ENCODE measurements around the gene SNX22. TPM values are rescaled to one million over a fixed set of nuclear protein-coding genes. Genes with fewer than 3 reads are reported as not detected.
A peak's percentile ranks its signal among the peaks of the same experiment; 100 is the strongest.

The SNX22 gene
- total and polyA plus RNA-seq, 9 of the 15 experiments (the other 6 are each of a cell fraction or from before 2014, with no cell fraction given): 0.91 to 3.0 (median 2.0) TPM

DNA sequence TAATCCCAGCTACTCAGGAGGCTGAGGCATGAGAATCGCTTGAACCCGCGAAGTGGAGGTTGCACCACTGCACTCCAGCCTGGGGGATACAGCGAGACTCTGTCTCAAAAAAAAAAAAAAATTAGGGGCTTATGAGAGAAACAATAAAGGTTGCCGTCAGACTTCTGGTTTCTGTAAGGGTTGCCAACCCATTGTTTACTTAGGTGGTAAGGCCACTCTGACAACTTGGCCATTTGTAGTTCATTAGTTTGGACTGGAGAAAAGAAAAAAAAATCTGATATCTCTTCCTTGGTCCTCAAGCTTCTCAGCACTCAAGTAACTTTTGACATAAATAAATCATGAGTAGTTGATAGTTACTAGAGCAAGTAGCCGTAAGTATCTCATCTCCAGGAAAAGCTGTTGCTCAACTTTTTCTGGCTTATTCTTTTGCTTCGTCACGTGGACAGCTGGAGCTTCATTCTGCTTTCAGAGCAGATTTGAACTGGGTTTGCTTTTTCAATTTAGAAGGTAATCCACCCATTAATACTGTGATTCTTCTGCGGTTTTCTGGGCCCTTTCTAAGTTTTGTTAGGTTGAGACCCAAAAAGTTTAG lies 46.3 kb upstream of the SNX22 start (continued):
- TF ChIP-seq MNT (conservative IDR thresholded peaks at IDR 0.05) (0 out of 4 replicates have a peak, but pooled peaks of 1 of the 2 experiments have one; percentile 22), NR2C2 (CRISPR knock-in tag; IDR thresholded peaks at IDR 0.05) (no peak), NR2C2 (tag; IDR thresholded peaks at IDR 0.05) (no peak), PHF20 (IDR thresholded peaks at IDR 0.05; ENCODE audit: partially characterized antibody) (no peak), SETDB1 (IDR thresholded peaks at IDR 0.05; ENCODE audit: low read length) (no peak), ZFX (CRISPR knock-in tag; IDR thresholded peaks at IDR 0.05) (no peak), FOXP4 (CRISPR knock-in tag; IDR thresholded peaks at IDR 0.05; ENCODE audit: borderline replicate concordance) (no peak), ETV1 (tag; conservative IDR thresholded peaks at IDR 0.05; ENCODE audit: low read depth) (0 out of 2 replicates have a peak, but pooled peaks have one; percentile 16), CBFA2T2 (conservative IDR thresholded peaks at IDR 0.05) (0 out of 2 replicates have a peak, but pooled peaks have one; percentile 10), ZNF764 (CRISPR knock-in tag; IDR thresholded peaks at IDR 0.05; ENCODE audit: low read depth) (no peak), JUNB (CRISPR knock-in tag; conservative IDR thresholded peaks at IDR 0.05) (no peak), FOS (IDR thresholded peaks at IDR 0.05; ENCODE audit: extremely low read depth, insufficient read length) (no peak), ERF (CRISPR knock-in tag; IDR thresholded peaks at IDR 0.05) (no peak), ZNF212 (CRISPR knock-in tag; IDR thresholded peaks at IDR 0.05) (no peak), ZNF197 (CRISPR knock-in tag; IDR thresholded peaks at IDR 0.05; ENCODE audit: low read depth) (no peak), HDAC1 (IDR thresholded peaks at IDR 0.05) (no peak), ZNF778 (CRISPR knock-in tag; IDR thresholded peaks at IDR 0.05) (no peak), ATF2 (CRISPR knock-in tag; IDR thresholded peaks at IDR 0.05) (no peak), KAT8 (IDR thresholded peaks at IDR 0.05; ENCODE audit: low read depth) (no peak), MXI1 (IDR thresholded peaks at IDR 0.05; ENCODE audit: low read depth, low read length) (no peak), CSDE1 (IDR thresholded peaks at IDR 0.05) (no peak), ZNF274 (IDR thresholded peaks at IDR 0.05; ENCODE audit: borderline replicate concordance, low read depth, low read length) (no peak), FOXJ2 (tag; IDR thresholded peaks at IDR 0.05) (no peak)
- TF ChIP-seq, protein P1, sequence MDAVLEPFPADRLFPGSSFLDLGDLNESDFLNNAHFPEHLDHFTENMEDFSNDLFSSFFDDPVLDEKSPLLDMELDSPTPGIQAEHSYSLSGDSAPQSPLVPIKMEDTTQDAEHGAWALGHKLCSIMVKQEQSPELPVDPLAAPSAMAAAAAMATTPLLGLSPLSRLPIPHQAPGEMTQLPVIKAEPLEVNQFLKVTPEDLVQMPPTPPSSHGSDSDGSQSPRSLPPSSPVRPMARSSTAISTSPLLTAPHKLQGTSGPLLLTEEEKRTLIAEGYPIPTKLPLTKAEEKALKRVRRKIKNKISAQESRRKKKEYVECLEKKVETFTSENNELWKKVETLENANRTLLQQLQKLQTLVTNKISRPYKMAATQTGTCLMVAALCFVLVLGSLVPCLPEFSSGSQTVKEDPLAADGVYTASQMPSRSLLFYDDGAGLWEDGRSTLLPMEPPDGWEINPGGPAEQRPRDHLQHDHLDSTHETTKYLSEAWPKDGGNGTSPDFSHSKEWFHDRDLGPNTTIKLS (IDR thresholded peaks at IDR 0.05; ENCODE audit: borderline replicate concordance, low read depth): no peak

Data from K562 (cell line).